Measurements from ENCODE around the gene GUCY1B1. TPM values are rescaled to one million over a fixed set of nuclear protein-coding genes. Genes with fewer than 3 reads are reported as not detected.
A peak's percentile ranks its signal among the peaks of the same experiment; 100 is the strongest.

GUCY1B1 gene
- total RNA-seq, 5 donors from 2014 or later (not counting 1 experiment from before 2014, with no cell fraction given), result 0.09 to 1.1 (median 0.12) TPM

GRCh38 chr4:155742310-155743015 is 16.4 kb upstream of the GUCY1B1 start:
- ATAC-seq (replicated peaks in 1 of 4) (no peak), DNase-seq (no peak)
- H3K27ac Mint-ChIP-seq, result no peak overlapping the region
- H3K4me1 ChIP-seq (ENCODE audit: control insufficient read depth in 1 of 2, extremely low read depth in 1 of 2, insufficient read depth in 2 of 2, low read length in 2 of 2), result no peaks in the 10 kb centered on the region
- no peaks in the 10 kb centered on the region for H3K36me3 ChIP-seq (ENCODE audit: control insufficient read depth in 2 of 2, extremely low read depth in 1 of 2, insufficient read depth in 1 of 2, low read length in 1 of 2)
- no peaks in the 10 kb centered on the region for H3K27me3 ChIP-seq (replicated peaks in 1 of 2; ENCODE audit: control insufficient read depth in 2 of 2, extremely low read depth in 1 of 2, insufficient read depth in 2 of 2, low read length in 1 of 2)
- ChIA-PET POLR2A (no interaction called here), CTCF (no interaction called here)
- H3K27ac ChIP-seq (ENCODE audit: low read length), result no peak overlapping the region
- H3K4me1 Mint-ChIP-seq, result no peaks in the 10 kb centered on the region
- H3K9me3 ChIP-seq, result no peaks in the 10 kb centered on the region
- WGBS (ENCODE audit: insufficient coverage), result no CpG with 5 or more reads among the region's 3 CpGs
- no peaks in the 10 kb centered on the region for H3K9me3 Mint-ChIP-seq
- no peaks in the 10 kb centered on the region for H3K36me3 Mint-ChIP-seq
- no peaks in the 10 kb centered on the region for H3K27me3 Mint-ChIP-seq
- H3K4me3 Mint-ChIP-seq, result no peak overlapping the region
- H3K4me3 ChIP-seq (ENCODE audit: control insufficient read depth in 1 of 2, extremely low read depth in 1 of 2, low read length in 1 of 2), result no peak overlapping the region

GRCh38 chr4:155745984-155746383 is 12.8 kb upstream of the GUCY1B1 start:
- H3K4me1 ChIP-seq (ENCODE audit: control insufficient read depth in 1 of 2, extremely low read depth in 1 of 2, insufficient read depth in 2 of 2, low read length in 2 of 2), result no peaks in the 10 kb centered on the region
- CTCF ChIA-PET, result no interaction called here
- H3K4me3 ChIP-seq (ENCODE audit: control insufficient read depth in 1 of 2, extremely low read depth in 1 of 2, low read length in 1 of 2), result no peak overlapping the region
- Mint-ChIP-seq H3K4me1 (no peaks in the 10 kb centered on the region), H3K4me3 (no peak overlapping the region), H3K27ac (no peak overlapping the region), H3K36me3 (no peaks in the 10 kb centered on the region), H3K27me3 (peaks cover 0 to 5% of the 10 kb centered on the region in 2 donors), H3K9me3 (no peaks in the 10 kb centered on the region)
- H3K9me3 ChIP-seq, result no peaks in the 10 kb centered on the region
- H3K27ac ChIP-seq (ENCODE audit: low read length), result no peak overlapping the region
- POLR2A ChIA-PET, result no interaction called here
- H3K27me3 ChIP-seq (replicated peaks in 1 of 2; ENCODE audit: control insufficient read depth in 2 of 2, extremely low read depth in 1 of 2, insufficient read depth in 2 of 2, low read length in 1 of 2), result no peaks in the 10 kb centered on the region
- ATAC-seq (replicated peaks in 1 of 4), result no peak
- WGBS (ENCODE audit: insufficient coverage), result 60% methylated on average over 1 of the region's 5 CpGs
- DNase-seq, result no peak
- no peaks in the 10 kb centered on the region for H3K36me3 ChIP-seq (ENCODE audit: control insufficient read depth in 2 of 2, extremely low read depth in 1 of 2, insufficient read depth in 1 of 2, low read length in 1 of 2)

GRCh38 chr4:155748039-155748438 is 10.8 kb upstream of the GUCY1B1 start:
- DNase-seq, result no peak
- Mint-ChIP-seq H3K36me3 (no peaks in the 10 kb centered on the region), H3K4me1 (no peaks in the 10 kb centered on the region), H3K27ac (no peak overlapping the region), H3K27me3 (peaks cover 0 to 9% of the 10 kb centered on the region in 2 donors), H3K4me3 (no peak overlapping the region), H3K9me3 (no peaks in the 10 kb centered on the region)
- ChIA-PET CTCF (no interaction called here), POLR2A (interaction anchor here in 1 of 2 donors (0.6 kb wide), 1 partner anchor 14 kb away, joined by 4 read pairs; no protein-coding TSS in a partner anchor)
- Histone ChIP-seq H3K4me1 (ENCODE audit: control insufficient read depth in 1 of 2, extremely low read depth in 1 of 2, insufficient read depth in 2 of 2, low read length in 2 of 2) (no peaks in the 10 kb centered on the region), H3K4me3 (ENCODE audit: control insufficient read depth in 1 of 2, extremely low read depth in 1 of 2, low read length in 1 of 2) (no peak overlapping the region), H3K27ac (ENCODE audit: low read length) (no peak overlapping the region), H3K36me3 (ENCODE audit: control insufficient read depth in 2 of 2, extremely low read depth in 1 of 2, insufficient read depth in 1 of 2, low read length in 1 of 2) (no peaks in the 10 kb centered on the region), H3K9me3 (no peaks in the 10 kb centered on the region), H3K27me3 (replicated peaks in 1 of 2; ENCODE audit: control insufficient read depth in 2 of 2, extremely low read depth in 1 of 2, insufficient read depth in 2 of 2, low read length in 1 of 2) (no peaks in the 10 kb centered on the region)
- no peak for ATAC-seq (replicated peaks in 1 of 4)
- no CpG with 5 or more reads among the region's 2 CpGs for WGBS (ENCODE audit: insufficient coverage)

- ChIA-PET CTCF (interaction anchor here in 1 of 2 donors (0.5 kb wide), 1 partner anchor 47 kb away, joined by 4 read pairs; no protein-coding TSS in a partner anchor), POLR2A (no interaction called here)
- H3K27ac ChIP-seq (ENCODE audit: low read length), result no peak overlapping the region
- H3K27me3 Mint-ChIP-seq, result peaks cover 0 to 9% of the 10 kb centered on the region in 2 donors
- H3K27ac Mint-ChIP-seq, result no peak overlapping the region
- no peaks in the 10 kb centered on the region for H3K9me3 Mint-ChIP-seq
- no peak overlapping the region for H3K4me3 ChIP-seq (ENCODE audit: control insufficient read depth in 1 of 2, extremely low read depth in 1 of 2, low read length in 1 of 2)
- no peaks in the 10 kb centered on the region for H3K4me1 Mint-ChIP-seq
- DNase-seq (no peak), ATAC-seq (replicated peaks in 1 of 4) (no peak)
- H3K9me3 ChIP-seq, result no peaks in the 10 kb centered on the region
- no peaks in the 10 kb centered on the region for H3K4me1 ChIP-seq (ENCODE audit: control insufficient read depth in 1 of 2, extremely low read depth in 1 of 2, insufficient read depth in 2 of 2, low read length in 2 of 2)
- no peaks in the 10 kb centered on the region for H3K36me3 ChIP-seq (ENCODE audit: control insufficient read depth in 2 of 2, extremely low read depth in 1 of 2, insufficient read depth in 1 of 2, low read length in 1 of 2)
- no peaks in the 10 kb centered on the region for H3K27me3 ChIP-seq (replicated peaks in 1 of 2; ENCODE audit: control insufficient read depth in 2 of 2, extremely low read depth in 1 of 2, insufficient read depth in 2 of 2, low read length in 1 of 2)
- H3K4me3 Mint-ChIP-seq, result no peak overlapping the region
- H3K36me3 Mint-ChIP-seq, result no peaks in the 10 kb centered on the region
- 60% methylated on average over 1 of the region's 5 CpGs for WGBS (ENCODE audit: insufficient coverage)
These were observed 9.8 kb upstream of the GUCY1B1 start for GRCh38 chr4:155749041-155749440.

- peaks cover 9 to 14% of the 10 kb centered on the region in 2 donors for H3K27me3 Mint-ChIP-seq
- ChIA-PET POLR2A (no interaction called here), CTCF (no interaction called here)
- Histone ChIP-seq H3K36me3 (ENCODE audit: control insufficient read depth in 2 of 2, extremely low read depth in 1 of 2, insufficient read depth in 1 of 2, low read length in 1 of 2) (no peaks in the 10 kb centered on the region), H3K9me3 (no peaks in the 10 kb centered on the region), H3K4me1 (ENCODE audit: control insufficient read depth in 1 of 2, extremely low read depth in 1 of 2, insufficient read depth in 2 of 2, low read length in 2 of 2) (no peaks in the 10 kb centered on the region), H3K27me3 (replicated peaks in 1 of 2; ENCODE audit: control insufficient read depth in 2 of 2, extremely low read depth in 1 of 2, insufficient read depth in 2 of 2, low read length in 1 of 2) (no peaks in the 10 kb centered on the region), H3K27ac (ENCODE audit: low read length) (no peak overlapping the region), H3K4me3 (ENCODE audit: control insufficient read depth in 1 of 2, extremely low read depth in 1 of 2, low read length in 1 of 2) (no peak overlapping the region)
- no peaks in the 10 kb centered on the region for H3K9me3 Mint-ChIP-seq
- H3K27ac Mint-ChIP-seq, result no peak overlapping the region
- no peak overlapping the region for H3K4me3 Mint-ChIP-seq
- no peak for ATAC-seq (replicated peaks in 1 of 4)
- WGBS (ENCODE audit: insufficient coverage), result no CpG with 5 or more reads among the region's 5 CpGs
- no peaks in the 10 kb centered on the region for H3K4me1 Mint-ChIP-seq
- H3K36me3 Mint-ChIP-seq, result no peaks in the 10 kb centered on the region
- DNase-seq, result no peak
These were observed 7.3 kb upstream of the GUCY1B1 start for GRCh38 chr4:155751569-155751968.

- Histone ChIP-seq H3K27me3 (replicated peaks in 1 of 2; ENCODE audit: control insufficient read depth in 2 of 2, extremely low read depth in 1 of 2, insufficient read depth in 2 of 2, low read length in 1 of 2) (peaks cover 0 to 16% of the 10 kb centered on the region in 2 experiments), H3K36me3 (ENCODE audit: control insufficient read depth in 2 of 2, extremely low read depth in 1 of 2, insufficient read depth in 1 of 2, low read length in 1 of 2) (no peaks in the 10 kb centered on the region), H3K27ac (ENCODE audit: low read length) (no peak overlapping the region), H3K4me1 (ENCODE audit: control insufficient read depth in 1 of 2, extremely low read depth in 1 of 2, insufficient read depth in 2 of 2, low read length in 2 of 2) (peaks cover 0 to 15% of the 10 kb centered on the region in 2 experiments), H3K4me3 (ENCODE audit: control insufficient read depth in 1 of 2, extremely low read depth in 1 of 2, low read length in 1 of 2) (no peak overlapping the region), H3K9me3 (no peaks in the 10 kb centered on the region)
- peak overlapping the region in 1 of 3 donors; percentile 71 for H3K4me3 Mint-ChIP-seq
- peaks cover 27 to 31% of the 10 kb centered on the region in 2 donors for H3K27me3 Mint-ChIP-seq
- peaks cover 0 to 7% (median 6%) of the 10 kb centered on the region in 3 donors for H3K4me1 Mint-ChIP-seq
- no peaks in the 10 kb centered on the region for H3K36me3 Mint-ChIP-seq
- DNase-seq, result no peak
- CTCF ChIA-PET, result no interaction called here
- 100% methylated on average over 1 of the region's 1 CpG for WGBS (ENCODE audit: insufficient coverage)
- H3K9me3 Mint-ChIP-seq, result no peaks in the 10 kb centered on the region
- H3K27ac Mint-ChIP-seq, result no peak overlapping the region
- no peak for ATAC-seq (replicated peaks in 1 of 4)
- POLR2A ChIA-PET, result no interaction called here
These were observed 1.0 kb upstream of the GUCY1B1 start for GRCh38 chr4:155757745-155758265.

All from T-cell (primary cell).